GM12864 (cell line): ENCODE measurements around the gene CASP8AP2.
"Not testable (repeated sequence)": the region's sequence is repeated elsewhere in the genome, so short reads cannot be mapped to it uniquely, and the experiment has no call there.

ENCODE experiments used
- DNase-seq: peaks from one replicate; pipeline ENCODE4 v3.0.0-alpha.2; 2011; ENCODE audit warnings: low read depth
- H3K4me3 ChIP-seq: 2 replicates; pipeline ENCODE4 v1.5.1; 2011; ENCODE audit warnings: mild to moderate bottlenecking, low read depth, low read length, control low read depth
- TF ChIP-seq, protein P1 (sequence below): IDR thresholded peaks from 2 replicates; pipeline ENCODE4 v1.5.1; 2011; ENCODE audit warnings: low read depth, mild to moderate bottlenecking, moderate library complexity, low read length, control low read depth, inconsistent platforms; ENCODE audit errors: missing control alignments

Gene CASP8AP2

DNA sequence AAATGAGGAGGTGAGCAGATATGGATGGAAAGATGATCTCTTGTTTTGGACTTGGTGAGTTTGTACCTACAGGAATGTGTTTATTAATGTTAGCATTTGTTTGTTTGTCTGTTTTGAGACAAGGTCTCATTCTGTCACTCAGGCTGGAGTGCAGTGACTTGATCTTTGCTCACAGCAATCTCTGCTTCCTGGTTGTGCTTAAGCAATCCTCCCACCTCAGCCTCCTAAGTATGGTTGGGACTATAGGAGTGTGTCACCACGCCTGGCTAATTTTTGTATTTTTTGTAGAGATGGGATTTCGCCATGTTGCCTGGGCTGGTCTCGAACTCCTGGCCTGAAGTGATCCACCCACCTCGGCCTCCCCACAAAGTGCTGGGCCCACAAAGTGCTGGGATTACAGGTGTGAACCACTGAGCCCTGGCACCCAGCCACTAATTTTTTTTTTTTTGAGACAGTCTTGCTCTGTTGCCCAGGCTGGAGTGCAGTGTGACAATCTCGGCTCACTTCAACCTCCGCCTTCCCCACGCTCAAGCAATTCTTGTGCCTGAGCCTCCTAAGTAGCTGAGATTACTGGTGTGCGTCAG is 7.1 kb downstream of the CASP8AP2 start:
- no peak for DNase-seq
- TF ChIP-seq, protein P1, sequence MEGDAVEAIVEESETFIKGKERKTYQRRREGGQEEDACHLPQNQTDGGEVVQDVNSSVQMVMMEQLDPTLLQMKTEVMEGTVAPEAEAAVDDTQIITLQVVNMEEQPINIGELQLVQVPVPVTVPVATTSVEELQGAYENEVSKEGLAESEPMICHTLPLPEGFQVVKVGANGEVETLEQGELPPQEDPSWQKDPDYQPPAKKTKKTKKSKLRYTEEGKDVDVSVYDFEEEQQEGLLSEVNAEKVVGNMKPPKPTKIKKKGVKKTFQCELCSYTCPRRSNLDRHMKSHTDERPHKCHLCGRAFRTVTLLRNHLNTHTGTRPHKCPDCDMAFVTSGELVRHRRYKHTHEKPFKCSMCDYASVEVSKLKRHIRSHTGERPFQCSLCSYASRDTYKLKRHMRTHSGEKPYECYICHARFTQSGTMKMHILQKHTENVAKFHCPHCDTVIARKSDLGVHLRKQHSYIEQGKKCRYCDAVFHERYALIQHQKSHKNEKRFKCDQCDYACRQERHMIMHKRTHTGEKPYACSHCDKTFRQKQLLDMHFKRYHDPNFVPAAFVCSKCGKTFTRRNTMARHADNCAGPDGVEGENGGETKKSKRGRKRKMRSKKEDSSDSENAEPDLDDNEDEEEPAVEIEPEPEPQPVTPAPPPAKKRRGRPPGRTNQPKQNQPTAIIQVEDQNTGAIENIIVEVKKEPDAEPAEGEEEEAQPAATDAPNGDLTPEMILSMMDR = no peak
- no peak overlapping the region for H3K4me3 ChIP-seq

DNA sequence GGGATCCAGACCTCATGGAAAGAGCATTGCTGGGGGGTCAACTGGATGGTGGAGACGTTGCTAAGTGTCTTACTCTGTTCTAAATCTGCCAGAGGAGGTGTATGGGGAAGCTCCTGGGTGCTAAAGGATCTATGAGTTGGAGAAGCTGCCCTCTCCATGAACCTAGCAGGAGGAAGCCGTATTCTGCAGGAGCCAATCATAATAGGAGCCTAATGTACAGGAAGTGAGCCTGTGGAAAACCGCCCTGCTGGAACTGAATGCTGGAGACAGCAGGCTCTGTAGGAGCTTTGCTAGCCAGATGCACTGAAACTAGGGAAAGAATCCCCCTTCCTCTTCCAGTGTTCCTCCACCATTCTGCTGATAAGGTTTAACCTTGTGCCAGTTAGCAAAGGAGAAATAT is 10.9 kb downstream of the CASP8AP2 start:
- TF ChIP-seq, protein P1 = no peak
- no peak overlapping the region for H3K4me3 ChIP-seq
- no peak for DNase-seq

DNA sequence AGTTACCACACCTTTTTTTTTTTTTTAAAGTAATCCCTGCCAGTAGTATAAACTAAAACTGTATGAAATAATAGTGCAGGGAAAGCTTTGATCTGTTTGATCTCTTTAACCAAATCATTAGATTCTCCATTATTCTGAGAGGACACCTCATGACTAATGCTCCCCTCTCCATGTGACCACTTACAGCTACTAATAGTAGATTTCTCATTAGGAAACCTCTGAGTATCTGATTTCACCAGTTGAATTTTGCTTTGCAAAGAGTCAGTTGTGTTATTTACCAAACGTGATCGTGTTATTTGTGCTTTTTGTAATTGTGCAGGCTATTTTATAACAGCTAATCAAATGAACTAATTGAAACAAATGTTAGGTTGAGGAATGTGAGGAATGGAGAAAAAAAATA is 12.5 kb downstream of the CASP8AP2 start:
- no peak for DNase-seq
- H3K4me3 ChIP-seq = no peak overlapping the region
- TF ChIP-seq, protein P1 = no peak

DNA sequence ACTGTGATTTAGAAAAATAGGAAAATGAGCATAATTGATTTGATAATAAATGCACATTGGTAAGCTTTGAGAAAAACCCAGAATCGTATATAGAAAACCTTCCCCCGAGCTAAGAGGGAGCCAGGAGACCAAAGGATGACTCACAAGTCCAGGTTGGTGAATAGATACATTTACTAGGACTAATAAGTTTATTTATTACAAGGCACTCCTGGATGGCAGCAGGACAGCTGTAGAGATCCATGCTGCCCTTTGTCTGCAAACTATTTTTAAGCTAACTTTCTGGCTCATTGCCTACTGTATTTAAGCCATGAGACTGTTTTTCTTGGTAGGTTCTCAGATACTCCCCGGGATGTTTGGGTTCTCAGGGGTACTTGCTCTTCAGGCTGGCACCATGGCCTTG is 13.4 kb downstream of the CASP8AP2 start:
- H3K4me3 ChIP-seq = no peak overlapping the region
- DNase-seq = no peak
- TF ChIP-seq, protein P1 = no peak

GRCh38 chr6:89847513-89847912 is 17.8 kb downstream of the CASP8AP2 start:
- DNase-seq, H3K4me3 ChIP-seq: not testable (repeated sequence)

DNA sequence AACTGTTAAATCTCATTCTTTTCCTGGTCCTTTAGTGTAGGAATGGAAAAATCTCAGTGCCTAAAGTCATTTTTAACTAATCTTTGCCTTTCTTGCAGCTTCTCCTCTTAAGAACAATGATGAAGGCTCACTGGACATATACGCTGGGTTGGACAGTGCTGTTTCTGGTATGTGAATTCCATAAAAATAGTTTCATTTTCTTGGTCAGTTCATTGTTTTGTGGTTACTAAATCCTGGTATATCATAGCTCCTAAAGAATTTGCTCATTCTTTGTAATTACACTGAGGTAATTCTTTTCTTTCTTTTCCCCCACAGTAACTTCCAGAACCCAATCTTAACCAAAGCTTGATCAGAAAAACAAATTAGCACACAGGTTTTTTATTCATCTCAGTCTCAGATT is 23.4 kb downstream of the CASP8AP2 start:
- H3K4me3 ChIP-seq = no peak overlapping the region
- TF ChIP-seq, protein P1 = no peak
- DNase-seq = no peak

DNA sequence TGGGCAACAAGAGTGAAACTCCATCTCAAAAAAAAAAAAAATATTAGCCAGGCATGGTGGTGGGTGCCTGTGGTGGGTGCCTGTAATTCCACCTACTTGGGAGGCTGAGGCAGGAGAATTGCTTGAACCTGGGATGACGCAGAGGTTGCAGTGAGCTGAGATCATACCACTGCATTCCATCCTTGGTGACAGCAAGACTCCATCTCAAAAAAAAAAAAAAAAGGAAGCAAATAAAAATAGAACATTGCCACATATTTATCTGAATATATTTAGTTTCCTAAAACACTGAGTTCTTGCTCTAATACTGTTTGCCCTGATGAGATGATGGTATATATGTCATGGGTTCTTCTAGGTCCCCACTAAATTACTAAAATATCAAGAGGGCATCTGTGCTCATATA is 28.4 kb downstream of the CASP8AP2 start:
- no peak overlapping the region for H3K4me3 ChIP-seq
- DNase-seq = no peak
- TF ChIP-seq, protein P1 = no peak
